MM.1S (cell line): ENCODE results near the gene SUCLG1.

Experiments used
- EZH2 ChIP-seq: fragments of 300-600 bp; sonication (generic); optimal IDR thresholded peaks from 2 replicates; pipeline ENCODE3; 2017; ENCODE audit warnings: low read depth, mild to moderate bottlenecking, antibody characterized with exemption, low read length, mixed read lengths
- TF ChIP-seq, protein P1 (sequence below): fragments of 300-600 bp; sonication (generic); IDR thresholded peaks from 2 replicates; pipeline ENCODE4 v1.5.1; 2016; ENCODE audit warnings: antibody characterized with exemption, low read length, mixed read lengths

DNA sequence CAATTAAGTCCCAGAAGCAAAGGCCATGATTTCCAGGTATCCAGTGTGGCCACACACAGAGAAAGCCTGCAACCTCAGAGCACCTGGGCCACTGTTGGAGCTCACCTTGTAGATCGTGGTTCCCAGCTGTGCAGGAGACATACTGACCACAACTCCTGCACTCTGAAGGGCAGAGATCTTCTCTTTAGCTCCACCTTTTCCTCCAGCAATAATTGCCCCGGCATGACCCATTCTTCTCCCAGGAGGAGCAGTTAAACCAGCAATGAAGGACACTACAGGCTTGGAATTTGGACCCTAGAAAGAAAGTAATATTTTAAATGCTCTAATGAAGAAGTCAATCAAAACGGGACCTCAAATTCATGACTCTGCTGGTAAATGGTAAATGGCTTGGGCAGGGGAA is 33.8 kb downstream of the SUCLG1 start:
- TF ChIP-seq, protein P1, sequence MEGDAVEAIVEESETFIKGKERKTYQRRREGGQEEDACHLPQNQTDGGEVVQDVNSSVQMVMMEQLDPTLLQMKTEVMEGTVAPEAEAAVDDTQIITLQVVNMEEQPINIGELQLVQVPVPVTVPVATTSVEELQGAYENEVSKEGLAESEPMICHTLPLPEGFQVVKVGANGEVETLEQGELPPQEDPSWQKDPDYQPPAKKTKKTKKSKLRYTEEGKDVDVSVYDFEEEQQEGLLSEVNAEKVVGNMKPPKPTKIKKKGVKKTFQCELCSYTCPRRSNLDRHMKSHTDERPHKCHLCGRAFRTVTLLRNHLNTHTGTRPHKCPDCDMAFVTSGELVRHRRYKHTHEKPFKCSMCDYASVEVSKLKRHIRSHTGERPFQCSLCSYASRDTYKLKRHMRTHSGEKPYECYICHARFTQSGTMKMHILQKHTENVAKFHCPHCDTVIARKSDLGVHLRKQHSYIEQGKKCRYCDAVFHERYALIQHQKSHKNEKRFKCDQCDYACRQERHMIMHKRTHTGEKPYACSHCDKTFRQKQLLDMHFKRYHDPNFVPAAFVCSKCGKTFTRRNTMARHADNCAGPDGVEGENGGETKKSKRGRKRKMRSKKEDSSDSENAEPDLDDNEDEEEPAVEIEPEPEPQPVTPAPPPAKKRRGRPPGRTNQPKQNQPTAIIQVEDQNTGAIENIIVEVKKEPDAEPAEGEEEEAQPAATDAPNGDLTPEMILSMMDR: no peak
- TF ChIP-seq EZH2: no peak
